Subcutaneous abdominal adipose tissue (tissue), 5 donors: ENCODE data around the gene SNX9.

Experiments
- H3K27ac ChIP-seq: one replicate; pipeline ENCODE4 v1.7.0; 2013; ENCODE audit warnings: low read depth, mild to moderate bottlenecking, inconsistent platforms, low read length, moderate library complexity
- H3K27me3 ChIP-seq, 5 donors: one replicate each; pipeline ENCODE4 v1.7.0; 2013; ENCODE audit warnings: low read length in 5 of 5, inconsistent platforms in 1 of 5; ENCODE audit not compliant: control insufficient read depth in 5 of 5, insufficient read depth in 4 of 5
- H3K36me3 ChIP-seq, 5 donors: one replicate each; pipeline ENCODE4 v1.7.0; 2013; ENCODE audit warnings: low read length in 5 of 5; ENCODE audit not compliant: control insufficient read depth in 5 of 5, insufficient read depth in 5 of 5
- H3K4me1 ChIP-seq, 5 donors: one replicate each; pipeline ENCODE4 v1.7.0; 2013; ENCODE audit warnings: low read length in 5 of 5, mild to moderate bottlenecking in 3 of 5, moderate library complexity in 1 of 5; ENCODE audit not compliant: control insufficient read depth in 5 of 5, insufficient read depth in 5 of 5
- H3K4me3 ChIP-seq, 5 donors: one replicate each; pipeline ENCODE4 v1.7.0; 2013; ENCODE audit warnings: low read length in 5 of 5, low read depth in 1 of 5
- H3K9ac ChIP-seq, 5 donors: one replicate each; pipeline ENCODE4 v1.7.0; 2013; ENCODE audit warnings: low read length in 5 of 5, mild to moderate bottlenecking in 4 of 5, moderate library complexity in 3 of 5
- H3K9me3 ChIP-seq, 5 donors: one replicate each; pipeline ENCODE4 v1.7.0; 2013; ENCODE audit warnings: low read length in 5 of 5; ENCODE audit not compliant: control insufficient read depth in 5 of 5
- donor health status: healthy.
- donor health status: healthy.
- donor health status: healthy.
- donor health status: healthy.
- donor health status: healthy.

The SNX9 gene

GRCh38 chr6:157981132-157981394, 158.0 kb downstream of the SNX9 start:
- H3K36me3 ChIP-seq, result no peaks in the 10 kb centered on the region

GRCh38 chr6:157981395-157982101, 158.5 kb downstream of the SNX9 start, which contains the start of gene SYNJ2:
SYNJ2 (plus strand) TSS chr6:157981863; CDS start chr6:157981962, 99 bp downstream.
- Histone ChIP-seq H3K36me3 (no peaks in the 10 kb centered on the region), H3K9me3 (no peaks in the 10 kb centered on the region), H3K4me1 (peaks cover 0 to 22% (median 17%) of the 10 kb centered on the region in 5 donors), H3K27ac (no peak within 1 kb of the TSS), H3K4me3 (peak within 1 kb of the TSS; percentile 54 to 76 (median 68)), H3K9ac (peak within 1 kb of the TSS in 3 of 5 donors; percentile 42 to 56 (median 52)), H3K27me3 (peaks cover 0 to 8% (median 3%) of the 10 kb centered on the region in 5 donors)

More at GRCh38 chr6:157981132-157981394, 158.0 kb downstream of the SNX9 start:
- Histone ChIP-seq H3K9me3 (no peaks in the 10 kb centered on the region), H3K27me3 (peaks cover 0 to 8% (median 3%) of the 10 kb centered on the region in 5 donors), H3K27ac (no peak overlapping the region), H3K4me1 (peaks cover 0 to 22% (median 17%) of the 10 kb centered on the region in 5 donors), H3K9ac (peak overlapping the region in 2 of 5 donors; percentile 27 to 52), H3K4me3 (peak overlapping the region in 4 of 5 donors; percentile 68 to 76 (median 69))

GRCh38 chr6:157982102-157982562, 159.1 kb downstream of the SNX9 start:
- Histone ChIP-seq H3K4me3 (peak overlapping the region; percentile 54 to 76 (median 68)), H3K9me3 (no peaks in the 10 kb centered on the region), H3K36me3 (no peaks in the 10 kb centered on the region), H3K4me1 (peaks cover 0 to 22% (median 17%) of the 10 kb centered on the region in 5 donors), H3K27me3 (peaks cover 0 to 8% (median 3%) of the 10 kb centered on the region in 5 donors), H3K9ac (peak overlapping the region in 3 of 5 donors; percentile 42 to 56 (median 52)), H3K27ac (no peak overlapping the region)

- peaks cover 0 to 22% (median 17%) of the 10 kb centered on the region in 5 donors for H3K4me1 ChIP-seq
Observed at GRCh38 chr6:157982563-157983405, 159.7 kb downstream of the SNX9 start.

GRCh38 chr6:157983406-157984119, 160.5 kb downstream of the SNX9 start:
- Histone ChIP-seq H3K36me3 (no peaks in the 10 kb centered on the region), H3K27me3 (peaks cover 0 to 8% (median 3%) of the 10 kb centered on the region in 5 donors), H3K9me3 (no peaks in the 10 kb centered on the region), H3K27ac (no peak overlapping the region), H3K4me1 (peaks cover 0 to 22% (median 17%) of the 10 kb centered on the region in 5 donors), H3K4me3 (peak overlapping the region in 1 of 5 donors; percentile 68), H3K9ac (no peak overlapping the region)

More at GRCh38 chr6:157982563-157983405, 159.7 kb downstream of the SNX9 start:
- Histone ChIP-seq H3K9me3 (no peaks in the 10 kb centered on the region), H3K36me3 (no peaks in the 10 kb centered on the region), H3K27me3 (peaks cover 0 to 8% (median 3%) of the 10 kb centered on the region in 5 donors), H3K4me3 (peak overlapping the region; percentile 54 to 76 (median 68)), H3K27ac (no peak overlapping the region), H3K9ac (peak overlapping the region in 2 of 5 donors; percentile 42 to 56)

GRCh38 chr6:157984128-157984527, 161.1 kb downstream of the SNX9 start:
- Histone ChIP-seq H3K9ac (no peak overlapping the region), H3K27ac (no peak overlapping the region)

GRCh38 chr6:157984686-157985225, 161.7 kb downstream of the SNX9 start:
- H3K9me3 ChIP-seq, result no peaks in the 10 kb centered on the region
- H3K27ac ChIP-seq, result no peak overlapping the region
- H3K36me3 ChIP-seq, result no peaks in the 10 kb centered on the region
- peaks cover 0 to 22% (median 17%) of the 10 kb centered on the region in 5 donors for H3K4me1 ChIP-seq
- no peak overlapping the region for H3K4me3 ChIP-seq
- no peak overlapping the region for H3K9ac ChIP-seq
- H3K27me3 ChIP-seq, result peaks cover 0 to 8% (median 3%) of the 10 kb centered on the region in 5 donors

More at GRCh38 chr6:157984128-157984527, 161.1 kb downstream of the SNX9 start:
- Histone ChIP-seq H3K9me3 (no peaks in the 10 kb centered on the region), H3K36me3 (no peaks in the 10 kb centered on the region), H3K4me3 (no peak overlapping the region), H3K4me1 (peaks cover 0 to 22% (median 17%) of the 10 kb centered on the region in 5 donors), H3K27me3 (peaks cover 0 to 8% (median 3%) of the 10 kb centered on the region in 5 donors)

GRCh38 chr6:157985378-157986155, 162.5 kb downstream of the SNX9 start:
- Histone ChIP-seq H3K4me3 (no peak overlapping the region), H3K27me3 (peaks cover 0 to 8% (median 3%) of the 10 kb centered on the region in 5 donors), H3K36me3 (no peaks in the 10 kb centered on the region), H3K9me3 (no peaks in the 10 kb centered on the region), H3K4me1 (peaks cover 0 to 28% (median 20%) of the 10 kb centered on the region in 5 donors), H3K27ac (no peak overlapping the region), H3K9ac (no peak overlapping the region)
